ENCODE measurements around the gene AFF2.

Gene AFF2

GRCh38 chrX:148661035-148661434 is 160.6 kb downstream of the AFF2 start:
- no peak overlapping the region for H3K9ac ChIP-seq (ENCODE audit: low read length)
- H3K27me3 ChIP-seq (replicated peaks; ENCODE audit: insufficient read depth, low read length), result no peaks in the 10 kb centered on the region
- TF ChIP-seq EZH2phosphoT487 (IDR thresholded peaks at IDR 0.05; ENCODE audit: low read length) (no peak), EZH2 (optimal IDR thresholded peaks at IDR 0.05; ENCODE audit: low read depth, low read length) (no peak), CTCF (IDR thresholded peaks at IDR 0.05; ENCODE audit: low read length) (no peak)
- H4K20me1 ChIP-seq (ENCODE audit: insufficient read depth, low read length), result no peaks in the 10 kb centered on the region
- H3F3A ChIP-seq (ENCODE audit: insufficient read depth, low read length), result no peaks in the 10 kb centered on the region
- H3K27ac ChIP-seq (ENCODE audit: low read length), result no peak overlapping the region
- no peaks in the 10 kb centered on the region for H3K79me2 ChIP-seq (ENCODE audit: low read length)
- no peak overlapping the region for H3K4me3 ChIP-seq (ENCODE audit: low read length)
- no peaks in the 10 kb centered on the region for H3K9me2 ChIP-seq (replicated peaks; ENCODE audit: insufficient read depth, low read length)
- DNase-seq, result no peak
- H3K4me1 ChIP-seq (ENCODE audit: low read length), result no peaks in the 10 kb centered on the region
- H3K4me2 ChIP-seq (ENCODE audit: low read depth, low read length), result no peak overlapping the region
- no peaks in the 10 kb centered on the region for H3K36me3 ChIP-seq (replicated peaks; ENCODE audit: insufficient read depth, low read length)
- no peak overlapping the region for H2AFZ ChIP-seq (ENCODE audit: low read length)
- no peaks in the 10 kb centered on the region for H3K9me3 ChIP-seq (replicated peaks; ENCODE audit: insufficient read depth, low read length)

- Histone ChIP-seq H3K4me3 (ENCODE audit: low read length) (no peak overlapping the region), H3F3A (ENCODE audit: insufficient read depth, low read length) (no peaks in the 10 kb centered on the region), H3K9ac (ENCODE audit: low read length) (no peak overlapping the region), H3K27me3 (replicated peaks; ENCODE audit: insufficient read depth, low read length) (no peaks in the 10 kb centered on the region), H4K20me1 (ENCODE audit: insufficient read depth, low read length) (no peaks in the 10 kb centered on the region), H3K79me2 (ENCODE audit: low read length) (no peaks in the 10 kb centered on the region), H3K36me3 (replicated peaks; ENCODE audit: insufficient read depth, low read length) (no peaks in the 10 kb centered on the region), H3K4me2 (ENCODE audit: low read depth, low read length) (no peak overlapping the region), H3K4me1 (ENCODE audit: low read length) (no peaks in the 10 kb centered on the region), H3K9me3 (replicated peaks; ENCODE audit: insufficient read depth, low read length) (no peaks in the 10 kb centered on the region), H3K9me2 (replicated peaks; ENCODE audit: insufficient read depth, low read length) (no peaks in the 10 kb centered on the region), H3K27ac (ENCODE audit: low read length) (no peak overlapping the region), H2AFZ (ENCODE audit: low read length) (no peak overlapping the region)
- no peak for DNase-seq
- TF ChIP-seq EZH2phosphoT487 (IDR thresholded peaks at IDR 0.05; ENCODE audit: low read length) (no peak), CTCF (IDR thresholded peaks at IDR 0.05; ENCODE audit: low read length) (no peak), EZH2 (optimal IDR thresholded peaks at IDR 0.05; ENCODE audit: low read depth, low read length) (no peak)
These were observed 161.6 kb downstream of the AFF2 start for GRCh38 chrX:148662014-148662413.

- no peak overlapping the region for H2AFZ ChIP-seq (ENCODE audit: low read length)
- H3K27ac ChIP-seq (ENCODE audit: low read length), result no peak overlapping the region
- no peak overlapping the region for H3K9ac ChIP-seq (ENCODE audit: low read length)
- H3K9me2 ChIP-seq (replicated peaks; ENCODE audit: insufficient read depth, low read length), result no peaks in the 10 kb centered on the region
- no peaks in the 10 kb centered on the region for H3K27me3 ChIP-seq (replicated peaks; ENCODE audit: insufficient read depth, low read length)
- TF ChIP-seq EZH2 (optimal IDR thresholded peaks at IDR 0.05; ENCODE audit: low read depth, low read length) (no peak), EZH2phosphoT487 (IDR thresholded peaks at IDR 0.05; ENCODE audit: low read length) (no peak), CTCF (IDR thresholded peaks at IDR 0.05; ENCODE audit: low read length) (no peak)
- DNase-seq, result no peak
- no peaks in the 10 kb centered on the region for H3F3A ChIP-seq (ENCODE audit: insufficient read depth, low read length)
- H3K4me1 ChIP-seq (ENCODE audit: low read length), result no peaks in the 10 kb centered on the region
- H3K9me3 ChIP-seq (replicated peaks; ENCODE audit: insufficient read depth, low read length), result no peaks in the 10 kb centered on the region
- H3K4me2 ChIP-seq (ENCODE audit: low read depth, low read length), result no peak overlapping the region
- no peaks in the 10 kb centered on the region for H3K36me3 ChIP-seq (replicated peaks; ENCODE audit: insufficient read depth, low read length)
- H4K20me1 ChIP-seq (ENCODE audit: insufficient read depth, low read length), result no peaks in the 10 kb centered on the region
- no peaks in the 10 kb centered on the region for H3K79me2 ChIP-seq (ENCODE audit: low read length)
- no peak overlapping the region for H3K4me3 ChIP-seq (ENCODE audit: low read length)
These were observed 163.8 kb downstream of the AFF2 start for GRCh38 chrX:148664171-148664570.
